GM12878 (cell line): ENCODE measurements around the gene CD180. TPM values are rescaled to one million over a fixed set of nuclear protein-coding genes. Genes with fewer than 3 reads are reported as not detected.

Experiments
- ATAC-seq: fragments of 200-7000 bp; cut with Tn5 transposase; 3 replicates; pipeline ENCODE4 v1.9.1; 2020; ENCODE audit warnings: mild to moderate bottlenecking, moderate library complexity
- BruUV-seq: library from RNA; stranded (reverse); fragments of 400-500 nt; replicated peaks from 2 replicates; lab custom pipeline; 2021; lab: Mats Ljungman, UMichigan
- CTCF ChIA-PET: fragments of 300-600 bp; sonication (Branson Sonifier 250); formaldehyde crosslinking; extraction: SDS; loops from one replicate; lab custom pipeline; 2021; ENCODE audit warnings: inconsistent platforms; lab: Yijun Ruan, JAX
- POLR2A ChIA-PET: fragments of 350-600 bp; formaldehyde crosslinking; extraction: SDS; loops from one replicate; lab custom pipeline; 2021; ENCODE audit warnings: inconsistent platforms; lab: Charles Lee
- RAD21 ChIA-PET: fragments of 300-600 bp; sonication (Branson Sonifier 250); formaldehyde crosslinking; loops from one replicate; lab custom pipeline; 2023; ENCODE audit warnings: antibody characterized with exemption; ENCODE audit not compliant: unreplicated experiment; lab: Charles Lee
- SMC1A ChIA-PET: fragments of 300-600 bp; sonication (Branson Sonifier 250); formaldehyde crosslinking; loops from one replicate; lab custom pipeline; 2023; ENCODE audit not compliant: unreplicated experiment, uncharacterized antibody; lab: Charles Lee
- DNase-seq: peaks from one replicate; pipeline ENCODE4 v3.0.0-alpha.2; 2011; ENCODE audit warnings: low read depth, low spot score
- FAIRE-seq: peaks from 3 replicates; lab custom pipeline; 2011; peaks lifted over from hg19 to GRCh38; lab: Jason Lieb, UNC
- H2AFZ ChIP-seq: 2 replicates; pipeline ENCODE4 v1.6.0; 2011; ENCODE audit warnings: low read depth, low read length, control low read depth; ENCODE audit not compliant: control insufficient read depth
- H3K27ac ChIP-seq: 2 replicates; pipeline ENCODE4 v1.5.1; 2011; ENCODE audit warnings: control low read depth; ENCODE audit not compliant: control insufficient read depth, insufficient read depth
- H3K27me3 ChIP-seq, 2 experiments: replicated peaks in 1 of 2; 2 replicates each; pipeline versions ENCODE4 v1.6.0 to v1.6.1; 2011; ENCODE audit warnings: low read length in 1 of 2; ENCODE audit not compliant: control insufficient read depth in 2 of 2, insufficient read depth in 2 of 2
- H3K36me3 ChIP-seq, 2 experiments: 2 replicates each; pipeline ENCODE4 v1.5.1; 2011; ENCODE audit warnings: low read length in 1 of 2; ENCODE audit not compliant: control insufficient read depth in 2 of 2, insufficient read depth in 2 of 2
- H3K4me1 ChIP-seq: 2 replicates; pipeline ENCODE4 v1.6.1; 2011; ENCODE audit warnings: mild to moderate bottlenecking, low read length, moderate library complexity, mixed read lengths; ENCODE audit not compliant: control insufficient read depth, insufficient read depth
- H3K4me2 ChIP-seq: 2 replicates; pipeline ENCODE4 v1.6.0; 2011; ENCODE audit warnings: control low read depth; ENCODE audit not compliant: control insufficient read depth, insufficient read depth
- H3K4me3 ChIP-seq: fragments of 200-600 bp; sonication (generic); 2 replicates; pipeline ENCODE4 v1.5.1; 2016
- H3K79me2 ChIP-seq: 2 replicates; pipeline ENCODE4 v1.6.0; 2011; ENCODE audit warnings: low read length; ENCODE audit not compliant: control insufficient read depth, insufficient read depth
- H3K9ac ChIP-seq: 2 replicates; pipeline ENCODE4 v1.8.0; 2011; ENCODE audit warnings: low read length, control low read depth, mixed read lengths; ENCODE audit not compliant: control insufficient read depth, insufficient read depth
- H3K9me3 ChIP-seq: replicated peaks from 3 replicates; pipeline ENCODE4 v1.5.1; 2011; ENCODE audit warnings: mild to moderate bottlenecking, low read length; ENCODE audit not compliant: control insufficient read depth, insufficient read depth
- H4K20me1 ChIP-seq: 2 replicates; pipeline ENCODE4 v1.6.0; 2011; ENCODE audit not compliant: control insufficient read depth, insufficient read depth
- BRCA1 ChIP-seq: IDR thresholded peaks from 2 replicates; pipeline ENCODE4 v1.6.1; 2011; ENCODE audit warnings: low read depth, low read length, improper control_type of control experiment
- CHD4 ChIP-seq: fragments of 200-600 bp; sonication (generic); IDR thresholded peaks from 2 replicates; pipeline ENCODE4 v1.6.1; 2016; ENCODE audit warnings: mild to moderate bottlenecking
- CTCF ChIP-seq, 3 experiments: IDR thresholded peaks in 2 of 3; conservative IDR thresholded peaks in 1 of 3; 2 replicates each; pipeline ENCODE4 v1.5.1; 2011; ENCODE audit warnings: low read depth in 3 of 3, low read length in 3 of 3, mild to moderate bottlenecking in 3 of 3, control low read depth in 2 of 3, moderate library complexity in 2 of 3, inconsistent platforms in 1 of 3, mixed read lengths in 1 of 3; ENCODE audit not compliant: control insufficient read depth in 2 of 3, insufficient read depth in 1 of 3; ENCODE audit errors: extremely low read depth in 1 of 3
- NR2F1 ChIP-seq: fragments of 450-650 bp; conservative IDR thresholded peaks from 2 replicates; pipeline ENCODE4 v1.6.1; 2017; ENCODE audit warnings: mild to moderate bottlenecking
- SKIL ChIP-seq: fragments of 450-650 bp; IDR thresholded peaks from 2 replicates; pipeline ENCODE4 v1.6.1; 2017; ENCODE audit warnings: mild to moderate bottlenecking, low read depth, inconsistent platforms; ENCODE audit not compliant: poor library complexity, severe bottlenecking
- USF1 ChIP-seq: IDR thresholded peaks from 2 replicates; pipeline ENCODE4 v1.6.1; 2011; ENCODE audit warnings: borderline replicate concordance, low read depth, mild to moderate bottlenecking, moderate library complexity, mixed read lengths, low read length; ENCODE audit not compliant: insufficient read depth; ENCODE audit errors: extremely low read length
- ZZZ3 ChIP-seq: IDR thresholded peaks from 2 replicates; pipeline ENCODE4 v1.6.1; 2011; ENCODE audit warnings: low read depth; ENCODE audit not compliant: control insufficient read depth, insufficient read length
- WGBS: methylation state at CpG from one replicate; pipeline ENCODE4 v1.1.6; 2016; ENCODE audit warnings: low lambda C conversion rate; ENCODE audit not compliant: insufficient replicate concordance, insufficient coverage; ENCODE audit errors: missing lambda C conversion rate; 5-methylcytosine and 5-hydroxymethylcytosine counted together
- in situ Hi-C: fragments of 300-500 bp; cut with MboI; formaldehyde crosslinking; loops from 9 replicates; pipeline ENCODE4 v1.14.3; 2018; ENCODE audit warnings: mixed read lengths
- intact Hi-C: fragments of 100-400 bp; cut with micrococcal nuclease; formaldehyde crosslinking; loops from one replicate; pipeline ENCODE4 v1.14.2; 2022; ENCODE audit not compliant: unreplicated experiment
- polyA plus RNA-seq, 11 experiments: library from polyadenylated mRNA; depleted of rRNA in 4 of 11; unstranded in 6 of 11; stranded (reverse) in 5 of 11; fragments of >200 nt; fragmentation: Nextera tagmentation in 4 of 11; fragmentation: Illumina TruSeq in 1 of 11; extraction: Ambion mirVana in 4 of 11; extraction: Trizol in 1 of 11; gene quantifications; 1 replicate in 1 of 11; 2 replicates in 10 of 11; pipeline versions ENCODE4 v1.2.1 to v1.2.3, GENCODE V29; 2011 to 2016; ENCODE audit warnings: inconsistent platforms in 2 of 11, missing spikeins in 2 of 11, low read depth in 1 of 11
- total RNA-seq, 4 experiments: library from RNA; depleted of rRNA in 3 of 4; stranded (reverse); fragments of >200 nt in 3 of 4; fragmentation: Illumina TruSeq in 1 of 4; extraction: Trizol in 1 of 4; gene quantifications; 2 replicates each; pipeline versions ENCODE4 v1.2.1 to v1.2.3, GENCODE V29; 2013 to 2021

The CD180 gene
- total and polyA plus RNA-seq, 10 of the 15 experiments (the other 5 are each of a cell fraction or from before 2014, with no cell fraction given), result 0.22 to 9.7 (median 2.9) TPM

GRCh38 chr5:67165526-67166459, 30.8 kb downstream of the CD180 start (continued):
- TF ChIP-seq CTCF (IDR thresholded peaks at IDR 0.05 in 2 of 3, conservative IDR thresholded peaks at IDR 0.05 in 1 of 3; ENCODE audit: control insufficient read depth in 2 of 3, extremely low read depth in 1 of 3, insufficient read depth in 1 of 3, low read depth in 3 of 3, low read length in 3 of 3), result peak; percentile 64 to 78 (median 68)

DNA sequence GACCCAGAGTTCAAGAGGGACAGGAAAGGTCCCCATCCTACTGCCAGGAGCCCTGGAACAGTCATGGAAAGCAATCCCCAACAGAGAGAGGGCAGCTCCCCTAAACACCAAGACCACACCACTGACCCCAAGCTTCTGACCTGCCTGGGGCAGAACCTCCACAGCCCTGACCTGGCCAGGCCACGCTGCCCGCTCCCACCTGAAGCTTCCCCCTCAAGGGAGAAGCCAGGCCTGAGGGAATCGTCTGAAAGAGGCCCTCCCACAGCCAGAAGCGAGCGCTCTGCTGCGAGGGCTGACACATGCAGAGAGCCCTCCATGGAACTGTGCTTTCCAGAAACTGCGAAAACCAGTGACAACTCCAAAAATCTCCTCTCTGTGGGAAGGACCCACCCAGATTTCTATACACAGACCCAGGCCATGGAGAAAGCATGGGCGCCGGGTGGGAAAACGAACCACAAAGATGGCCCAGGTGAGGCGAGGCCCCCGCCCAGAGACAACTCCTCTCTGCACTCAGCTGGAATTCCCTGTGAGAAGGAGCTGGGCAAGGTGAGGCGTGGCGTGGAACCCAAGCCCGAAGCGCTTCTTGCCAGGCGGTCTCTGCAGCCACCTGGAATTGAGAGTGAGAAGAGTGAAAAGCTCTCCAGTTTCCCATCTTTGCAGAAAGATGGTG, 31.6 kb downstream of the CD180 start:
- peaks cover 8% of the 10 kb centered on the region for H3K4me1 ChIP-seq
- ChIA-PET POLR2A (no interaction called here), RAD21 (interaction anchor here (7.0 kb wide), 1 partner anchor 42 kb away, joined by 71 read pairs; no protein-coding TSS in a partner anchor), SMC1A (interaction anchor here (1.9 kb wide), 1 partner anchor 44 kb away, joined by 8 read pairs; no protein-coding TSS in a partner anchor), CTCF (interaction anchor here (1.1 to 7.9 kb wide), 4 partner anchors 24 to 177 kb away, joined by 3 to 137 read pairs (median 4); no protein-coding TSS in a partner anchor)
- intact Hi-C loops, result no loop called here
- in situ Hi-C loops, result loop anchor here (5.0 kb wide), 1 partner anchor 47 kb away; no protein-coding TSS in a partner anchor
- ATAC-seq (no peak), DNase-seq (no peak), FAIRE-seq (no peak)
- TF ChIP-seq BRCA1 (no peak), CHD4 (no peak), SKIL (no peak), NR2F1 (no peak), ZZZ3 (no peak), USF1 (no peak)
- no peaks in the 10 kb centered on the region for H3K36me3 ChIP-seq
- no peak overlapping the region for H2AFZ ChIP-seq
- H3K4me2 ChIP-seq, result no peak overlapping the region
- H4K20me1 ChIP-seq, result no peaks in the 10 kb centered on the region
- no peak overlapping the region for H3K9ac ChIP-seq
- BruUV-seq, result no TSS peak
- H3K27ac ChIP-seq, result no peak overlapping the region
- WGBS, result 83% methylated on average over 17 of the region's 17 CpGs
- no peak overlapping the region for H3K4me3 ChIP-seq
- H3K9me3 ChIP-seq, result no peaks in the 10 kb centered on the region
- H3K79me2 ChIP-seq, result no peaks in the 10 kb centered on the region
- no peaks in the 10 kb centered on the region; a peak in 1 of 4 replicates for H3K27me3 ChIP-seq
